HG02840 (cell line): ENCODE data around the gene RACGAP1.

ENCODE experiments used
- ATAC-seq: cut with Tn5 transposase; IDR thresholded peaks from one replicate; pipeline ENCODE4 v1.9.1; 2021; ENCODE audit warnings: mild to moderate bottlenecking, moderate library complexity, moderate number of reproducible peaks; ENCODE audit not compliant: unreplicated experiment, low FRiP score

RACGAP1 gene

GRCh38 chr12:50056639-50056976 lies 31.3 kb upstream of the RACGAP1 start:
- no peak for ATAC-seq

- no peak for ATAC-seq
Measured at GRCh38 chr12:50055831-50056638, 30.7 kb upstream of the RACGAP1 start.

- no peak for ATAC-seq
Measured at GRCh38 chr12:50053583-50053982, 28.3 kb upstream of the RACGAP1 start.

- no peak for ATAC-seq
Measured at GRCh38 chr12:50052964-50053363, 27.7 kb upstream of the RACGAP1 start.

DNA sequence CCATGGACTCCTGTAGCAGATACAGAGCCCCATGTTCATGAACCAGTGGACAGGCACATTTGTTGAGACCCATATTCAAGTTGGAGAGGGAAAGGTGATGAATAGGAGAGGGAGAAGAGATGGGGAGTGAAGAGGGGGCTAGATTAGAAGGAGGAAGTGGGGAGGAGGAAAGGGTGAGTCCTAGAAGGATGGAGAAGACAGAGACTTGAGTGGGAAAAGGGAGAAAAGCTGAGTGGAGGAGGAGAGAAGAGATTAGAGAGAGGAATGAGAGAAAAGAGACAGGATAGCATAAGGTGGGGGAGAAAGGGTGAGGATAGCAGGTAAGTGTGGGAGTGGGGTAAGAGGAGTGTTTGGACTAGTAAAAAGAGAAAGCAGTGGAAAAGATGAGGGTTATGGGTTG lies 27.2 kb upstream of the RACGAP1 start:
- ATAC-seq: no peak

- no peak for ATAC-seq
Measured at GRCh38 chr12:50051101-50051806, 26.0 kb upstream of the RACGAP1 start.

DNA sequence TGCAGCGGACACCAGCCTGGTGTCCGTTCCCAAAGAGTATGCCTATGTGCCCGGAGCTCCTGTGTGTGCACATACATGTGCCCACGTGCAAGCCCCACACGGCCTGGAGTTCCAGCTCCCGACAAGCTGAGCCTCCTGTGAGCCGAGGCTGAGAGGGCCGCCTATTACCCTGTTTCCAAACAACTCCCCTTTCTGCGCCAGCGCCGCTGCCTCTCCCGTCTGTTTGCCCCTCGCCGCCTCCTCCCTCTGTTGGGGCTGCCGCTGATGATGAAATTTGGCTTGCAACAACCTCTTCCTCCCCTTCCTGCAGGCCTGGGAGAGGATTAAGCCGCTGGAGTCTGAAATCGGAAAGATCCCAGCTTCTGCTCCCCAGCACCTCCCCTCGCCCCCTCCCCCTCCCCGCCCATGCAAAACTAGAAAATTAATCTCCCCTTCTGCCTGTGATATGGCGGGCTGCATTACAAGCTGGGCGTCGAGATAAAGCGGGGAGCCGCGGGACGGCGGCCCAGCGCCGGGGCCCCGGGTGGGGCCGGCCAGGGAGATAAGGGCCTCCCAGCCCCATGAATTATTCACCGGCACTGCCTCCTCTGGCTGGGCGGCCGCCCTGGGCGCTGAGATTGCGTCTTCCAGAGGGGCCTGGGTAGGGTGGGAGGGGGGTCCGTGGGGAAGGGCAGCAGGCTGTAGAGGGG lies 25.3 kb upstream of the RACGAP1 start:
- ATAC-seq: no peak

DNA sequence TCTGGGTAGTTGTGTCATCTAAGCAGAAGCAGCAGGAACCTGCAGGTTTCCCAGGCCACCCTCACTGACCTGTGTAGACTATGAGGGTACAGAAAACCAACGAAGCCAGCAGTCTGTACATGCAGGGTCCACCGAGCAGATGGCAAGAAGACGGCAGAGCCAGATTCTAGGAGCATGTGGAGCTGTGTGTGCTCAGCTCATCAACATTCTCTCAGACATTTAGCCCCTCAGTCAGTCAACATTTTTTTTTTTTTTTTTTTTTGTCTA lies 24.8 kb upstream of the RACGAP1 start:
- no peak for ATAC-seq

GRCh38 chr12:50049254-50050118 lies 24.2 kb upstream of the RACGAP1 start:
- ATAC-seq: no peak

DNA sequence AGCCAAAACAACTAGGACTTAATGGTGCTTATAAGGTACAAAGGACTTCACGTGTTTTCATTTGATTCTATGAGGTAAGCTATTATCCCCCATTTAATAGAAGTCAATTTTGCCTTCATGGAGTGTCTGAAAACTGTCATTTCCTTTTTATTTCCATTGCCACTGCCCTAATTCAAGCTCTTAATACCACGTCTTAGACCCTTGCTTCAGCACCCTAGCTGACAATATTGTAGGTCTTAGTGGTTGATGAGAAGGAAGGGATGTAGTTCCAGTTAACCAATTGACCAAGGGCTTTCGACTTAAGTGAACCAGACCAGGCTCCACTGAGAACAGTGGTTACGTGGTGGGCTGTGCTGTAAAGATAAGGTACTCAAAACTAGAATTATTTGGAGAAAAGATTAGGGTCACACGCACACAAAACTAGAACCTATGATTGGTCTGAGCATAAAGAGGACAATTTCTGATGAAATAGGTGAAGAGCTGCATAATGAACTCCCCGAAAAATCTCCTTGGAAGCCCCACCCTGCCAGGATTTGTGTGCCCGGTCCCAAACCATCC lies 22.5 kb upstream of the RACGAP1 start:
- no peak for ATAC-seq

- no peak for ATAC-seq
Measured at GRCh38 chr12:50043854-50044253, 18.6 kb upstream of the RACGAP1 start.

- no peak for ATAC-seq
Measured at GRCh38 chr12:50043308-50043707, 18.0 kb upstream of the RACGAP1 start.

DNA sequence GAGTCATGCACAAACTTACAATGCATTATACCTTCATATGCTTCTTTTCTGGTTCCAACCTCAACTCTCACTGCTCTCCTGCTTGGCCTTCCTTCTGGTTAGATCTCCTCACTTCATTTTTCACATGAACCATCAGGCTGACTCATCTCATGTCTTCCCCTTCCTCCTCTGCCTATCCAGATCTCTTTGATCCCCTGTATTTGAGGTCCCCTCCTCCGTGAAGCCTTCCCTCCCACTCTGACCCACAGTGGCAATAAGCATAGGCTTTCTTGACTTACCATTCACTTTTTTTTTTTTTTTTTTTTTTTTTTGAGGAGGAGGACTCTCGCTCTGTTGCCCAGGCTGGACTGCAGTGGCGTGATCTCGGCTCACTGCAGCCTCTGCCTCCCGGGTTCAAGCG lies 17.4 kb upstream of the RACGAP1 start:
- no peak for ATAC-seq

DNA sequence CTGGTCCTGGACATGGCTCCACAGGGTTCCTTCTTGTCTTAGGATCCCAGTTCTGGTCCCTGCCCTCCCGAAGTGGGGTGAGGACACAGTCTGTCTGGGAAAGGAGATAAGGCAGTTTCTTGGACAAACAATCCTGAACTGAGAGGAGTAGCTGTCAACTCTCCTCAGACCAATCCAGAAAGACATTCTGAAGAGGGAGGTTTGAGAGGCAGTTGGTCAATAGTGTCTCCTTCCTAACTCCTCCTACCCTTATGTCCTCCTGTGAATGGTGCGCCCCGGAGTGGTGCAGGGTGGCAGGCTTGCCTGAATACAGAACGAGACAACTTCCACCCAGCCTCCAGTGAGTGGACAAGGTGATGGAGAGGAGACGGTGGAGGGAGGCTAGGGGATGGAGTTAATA lies 16.7 kb upstream of the RACGAP1 start:
- no peak for ATAC-seq

GRCh38 chr12:50041062-50041860 lies 16.0 kb upstream of the RACGAP1 start:
- ATAC-seq: no peak

DNA sequence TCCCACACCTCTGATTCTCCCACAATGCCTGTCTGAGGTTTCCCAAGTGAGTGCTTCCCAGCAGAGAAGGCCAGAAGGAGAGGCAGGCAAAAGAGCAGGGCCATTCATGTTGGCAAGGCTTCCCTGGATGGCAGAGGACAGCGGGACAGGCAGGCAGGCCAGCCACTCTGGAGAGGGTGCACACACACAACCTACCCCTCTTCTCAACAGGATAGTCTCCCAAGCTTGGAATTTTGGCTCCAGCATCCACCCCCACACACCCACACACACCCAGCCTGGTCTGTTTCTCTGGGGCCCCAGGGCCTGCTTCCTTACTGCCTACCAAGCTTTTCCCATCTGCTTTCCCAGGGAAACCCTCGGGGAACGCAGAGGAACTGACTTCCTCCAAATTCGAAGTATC lies 15.4 kb upstream of the RACGAP1 start:
- no peak for ATAC-seq

DNA sequence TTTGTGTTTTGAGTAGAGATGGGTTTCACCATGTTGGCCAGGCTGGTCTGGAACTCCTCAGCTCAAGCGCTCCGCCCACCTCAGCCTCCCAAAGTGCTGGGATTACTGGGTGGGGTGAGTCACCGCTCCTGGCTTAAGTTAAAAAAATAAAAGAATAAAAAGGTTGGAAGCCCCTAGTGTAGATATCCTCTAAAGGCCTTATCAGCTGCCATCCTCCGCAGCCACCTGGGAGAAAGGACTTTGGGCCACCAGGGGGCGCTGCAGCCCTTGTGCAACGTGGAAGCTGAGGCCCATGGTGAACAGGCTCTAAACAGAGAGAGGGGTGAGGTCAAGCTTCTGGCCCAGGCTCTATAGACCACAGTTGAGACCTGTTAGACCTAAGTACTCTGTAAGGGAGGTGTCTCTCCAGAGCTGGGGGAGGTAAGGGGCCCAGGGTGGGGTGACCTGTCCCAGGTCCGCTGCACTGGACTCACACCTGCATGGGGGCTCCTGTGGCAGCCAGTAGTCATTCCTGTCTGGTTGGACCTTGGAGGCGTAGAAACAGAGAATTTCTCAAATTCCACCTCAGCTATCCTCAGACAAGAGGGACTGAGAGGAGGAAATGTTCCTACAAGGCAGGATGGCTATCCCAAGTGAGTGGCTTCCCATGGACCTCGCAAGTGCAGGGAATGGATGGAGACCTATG lies 14.0 kb upstream of the RACGAP1 start:
- ATAC-seq: no peak

GRCh38 chr12:50038336-50038735 lies 13.0 kb upstream of the RACGAP1 start:
- ATAC-seq: no peak

- no peak for ATAC-seq
Measured at GRCh38 chr12:50032854-50033581, 7.7 kb upstream of the RACGAP1 start.
